ENCODE measurements around the gene KDM4F.
A peak's percentile ranks its signal among the peaks of the same experiment; 100 is the strongest.

The KDM4F gene

DNA sequence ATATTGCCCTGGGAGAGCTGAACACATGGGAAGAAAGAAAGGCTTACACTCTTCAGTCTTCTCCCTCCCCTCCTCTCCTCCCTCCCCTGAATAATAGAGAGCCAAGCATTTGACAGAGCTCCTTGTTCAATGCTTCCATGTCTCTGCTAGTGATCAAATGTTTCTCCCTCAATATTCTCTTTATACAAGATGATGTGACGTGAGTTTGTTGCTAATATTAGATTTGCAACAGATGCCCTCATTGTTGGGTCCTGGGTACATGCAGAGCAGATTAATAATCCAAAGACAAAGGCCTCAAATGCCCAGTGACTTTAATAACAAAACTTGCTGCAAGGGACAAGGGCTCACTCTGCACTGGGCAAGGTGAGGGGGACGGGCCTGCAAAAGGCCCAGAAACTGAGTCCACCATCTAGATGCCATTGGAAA is 33.4 kb downstream of the KDM4F start:
- ATAC-seq (ENCODE audit: low read depth) (no peak), DNase-seq (ENCODE audit: low spot score) (no peak)
- TF ChIP-seq, protein P1, sequence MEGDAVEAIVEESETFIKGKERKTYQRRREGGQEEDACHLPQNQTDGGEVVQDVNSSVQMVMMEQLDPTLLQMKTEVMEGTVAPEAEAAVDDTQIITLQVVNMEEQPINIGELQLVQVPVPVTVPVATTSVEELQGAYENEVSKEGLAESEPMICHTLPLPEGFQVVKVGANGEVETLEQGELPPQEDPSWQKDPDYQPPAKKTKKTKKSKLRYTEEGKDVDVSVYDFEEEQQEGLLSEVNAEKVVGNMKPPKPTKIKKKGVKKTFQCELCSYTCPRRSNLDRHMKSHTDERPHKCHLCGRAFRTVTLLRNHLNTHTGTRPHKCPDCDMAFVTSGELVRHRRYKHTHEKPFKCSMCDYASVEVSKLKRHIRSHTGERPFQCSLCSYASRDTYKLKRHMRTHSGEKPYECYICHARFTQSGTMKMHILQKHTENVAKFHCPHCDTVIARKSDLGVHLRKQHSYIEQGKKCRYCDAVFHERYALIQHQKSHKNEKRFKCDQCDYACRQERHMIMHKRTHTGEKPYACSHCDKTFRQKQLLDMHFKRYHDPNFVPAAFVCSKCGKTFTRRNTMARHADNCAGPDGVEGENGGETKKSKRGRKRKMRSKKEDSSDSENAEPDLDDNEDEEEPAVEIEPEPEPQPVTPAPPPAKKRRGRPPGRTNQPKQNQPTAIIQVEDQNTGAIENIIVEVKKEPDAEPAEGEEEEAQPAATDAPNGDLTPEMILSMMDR (IDR thresholded peaks at IDR 0.05; ENCODE audit: poor library complexity, severe bottlenecking) = no peak
- no peaks in the 10 kb centered on the region for H3K36me3 ChIP-seq (ENCODE audit: low read depth)
- H3K4me3 ChIP-seq (ENCODE audit: severe bottlenecking) = no peak overlapping the region
- H3K9me3 ChIP-seq (ENCODE audit: severe bottlenecking) = no peaks in the 10 kb centered on the region
- no peaks in the 10 kb centered on the region for H3K27me3 ChIP-seq (ENCODE audit: insufficient read depth, poor library complexity, severe bottlenecking)
- H3K27ac ChIP-seq (ENCODE audit: poor library complexity, severe bottlenecking) = no peak overlapping the region
- peaks cover 14% of the 10 kb centered on the region for H3K4me1 ChIP-seq (ENCODE audit: insufficient read depth, poor library complexity, severe bottlenecking)

DNA sequence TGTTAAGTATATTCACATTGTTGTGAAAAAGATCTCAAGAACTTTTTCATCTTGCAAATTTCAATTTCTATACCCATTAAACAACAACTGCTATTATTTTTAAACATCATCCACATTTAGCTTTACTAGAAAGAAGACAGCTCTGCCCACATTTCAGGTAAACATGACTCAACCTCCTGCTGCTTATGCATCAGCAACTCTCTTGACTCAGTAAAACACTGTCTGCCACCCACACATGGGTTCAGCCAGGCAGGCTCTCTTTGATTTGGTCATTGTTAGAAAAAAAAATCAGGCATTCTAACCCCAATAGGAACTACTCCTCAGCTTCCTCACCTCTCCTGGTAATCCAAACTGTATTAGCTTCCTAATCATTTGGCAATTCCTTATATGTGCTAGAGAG is 35.3 kb downstream of the KDM4F start:
- H3K4me3 ChIP-seq (ENCODE audit: severe bottlenecking) = no peak overlapping the region
- no peaks in the 10 kb centered on the region for H3K9me3 ChIP-seq (ENCODE audit: severe bottlenecking)
- no peaks in the 10 kb centered on the region for H3K27me3 ChIP-seq (ENCODE audit: insufficient read depth, poor library complexity, severe bottlenecking)
- no peak for DNase-seq (ENCODE audit: low spot score)
- H3K27ac ChIP-seq (ENCODE audit: poor library complexity, severe bottlenecking) = no peak overlapping the region
- H3K4me1 ChIP-seq (ENCODE audit: insufficient read depth, poor library complexity, severe bottlenecking) = peaks cover 14% of the 10 kb centered on the region
- TF ChIP-seq, protein P1 (IDR thresholded peaks at IDR 0.05; ENCODE audit: poor library complexity, severe bottlenecking) = no peak
- ATAC-seq (ENCODE audit: low read depth) = peak; percentile 92
- no peaks in the 10 kb centered on the region for H3K36me3 ChIP-seq (ENCODE audit: low read depth)

DNA sequence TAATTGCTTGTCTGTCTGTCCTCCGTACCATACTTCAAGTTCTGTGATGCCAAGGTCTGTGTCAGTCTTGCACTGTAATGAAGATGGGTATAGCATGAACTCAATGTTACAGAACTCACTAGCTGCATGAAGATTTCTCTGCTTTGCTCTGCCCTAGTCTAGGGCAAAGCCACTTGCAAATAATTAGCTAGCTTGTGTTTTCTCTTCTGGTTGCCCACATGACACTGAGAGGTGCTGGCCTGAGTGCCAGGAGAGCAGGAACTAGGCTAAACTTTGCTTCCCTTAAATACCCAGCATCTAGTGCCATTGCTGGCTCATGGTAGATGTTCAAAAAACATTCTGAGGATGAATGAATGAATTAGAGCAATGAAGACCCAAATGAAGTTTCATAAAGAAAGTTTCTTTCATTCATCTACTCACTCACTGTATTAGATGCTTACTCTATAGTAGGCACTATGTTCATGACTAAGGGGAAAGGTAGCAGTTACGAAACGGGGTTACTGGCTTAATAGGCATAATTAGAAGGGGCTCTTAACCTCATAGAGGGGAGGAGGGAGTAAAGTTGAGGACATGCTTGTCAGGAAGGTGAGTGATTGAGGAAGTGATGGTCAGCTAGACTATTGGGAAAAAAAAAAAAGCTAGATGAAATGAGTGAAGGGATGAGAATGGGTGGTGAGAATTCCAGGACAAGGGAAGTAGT is 36.0 kb downstream of the KDM4F start:
- Histone ChIP-seq H3K36me3 (ENCODE audit: low read depth) (no peaks in the 10 kb centered on the region), H3K27me3 (ENCODE audit: insufficient read depth, poor library complexity, severe bottlenecking) (no peaks in the 10 kb centered on the region), H3K4me3 (ENCODE audit: severe bottlenecking) (no peak overlapping the region), H3K9me3 (ENCODE audit: severe bottlenecking) (no peaks in the 10 kb centered on the region), H3K4me1 (ENCODE audit: insufficient read depth, poor library complexity, severe bottlenecking) (peaks cover 14% of the 10 kb centered on the region), H3K27ac (ENCODE audit: poor library complexity, severe bottlenecking) (no peak overlapping the region)
- TF ChIP-seq, protein P1 (IDR thresholded peaks at IDR 0.05; ENCODE audit: poor library complexity, severe bottlenecking) = no peak
- ATAC-seq (ENCODE audit: low read depth) (no peak), DNase-seq (ENCODE audit: low spot score) (no peak)

DNA sequence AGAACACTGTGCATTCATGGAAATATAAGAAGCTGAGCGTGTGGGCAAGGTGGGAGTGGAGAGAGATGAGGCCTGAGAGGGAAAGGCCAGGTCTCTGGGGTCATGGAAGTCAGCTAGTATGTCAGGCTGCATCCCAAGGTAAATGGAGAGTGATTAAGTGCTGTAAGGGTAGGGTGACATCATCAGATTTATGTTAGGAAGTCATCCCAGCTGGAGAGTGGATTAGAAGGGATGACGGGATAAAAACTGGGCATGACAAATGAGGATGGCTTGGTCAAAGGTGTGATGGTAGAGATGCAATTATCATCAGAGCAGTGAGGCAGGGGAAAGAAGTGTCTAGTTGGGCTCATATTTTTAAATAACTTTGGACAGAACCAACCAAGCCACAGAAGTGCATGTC is 36.9 kb downstream of the KDM4F start:
- Histone ChIP-seq H3K9me3 (ENCODE audit: severe bottlenecking) (no peaks in the 10 kb centered on the region), H3K36me3 (ENCODE audit: low read depth) (no peaks in the 10 kb centered on the region), H3K4me3 (ENCODE audit: severe bottlenecking) (no peak overlapping the region), H3K27me3 (ENCODE audit: insufficient read depth, poor library complexity, severe bottlenecking) (no peaks in the 10 kb centered on the region), H3K4me1 (ENCODE audit: insufficient read depth, poor library complexity, severe bottlenecking) (peaks cover 14% of the 10 kb centered on the region), H3K27ac (ENCODE audit: poor library complexity, severe bottlenecking) (no peak overlapping the region)
- no peak for DNase-seq (ENCODE audit: low spot score)
- no peak for ATAC-seq (ENCODE audit: low read depth)
- TF ChIP-seq, protein P1 (IDR thresholded peaks at IDR 0.05; ENCODE audit: poor library complexity, severe bottlenecking) = no peak

DNA sequence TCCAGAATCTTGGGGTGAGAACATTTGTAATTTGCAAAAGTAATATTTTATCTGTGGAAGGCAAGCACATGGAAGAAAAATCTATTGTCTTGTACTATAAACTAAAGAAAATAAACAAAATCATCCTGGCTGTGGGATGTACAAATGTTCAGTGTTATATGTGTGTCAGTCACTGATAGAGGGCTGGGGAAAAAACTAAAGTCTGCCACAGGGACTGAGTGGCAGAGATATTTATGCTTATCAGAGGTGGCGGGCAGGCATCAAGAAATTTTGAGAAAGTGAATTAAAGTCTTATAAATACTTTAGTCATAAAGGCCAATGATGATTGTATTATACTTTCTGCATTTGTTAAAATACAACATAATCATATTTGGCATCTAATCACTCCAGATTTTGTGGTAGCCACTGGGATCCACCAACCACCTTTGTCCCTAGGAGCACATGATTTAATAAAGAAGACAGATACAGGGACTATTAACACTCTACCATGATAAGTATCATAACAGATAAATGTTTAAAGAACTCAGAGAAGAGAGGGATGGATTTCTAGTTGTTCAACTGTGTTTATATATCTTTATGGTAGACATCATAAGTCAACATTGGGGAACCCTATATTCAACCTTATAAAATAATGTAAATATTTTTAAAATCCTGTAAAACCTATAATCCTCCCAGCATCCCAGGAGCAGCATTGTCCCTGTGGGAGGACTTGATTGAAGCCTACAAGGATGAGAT is 37.8 kb downstream of the KDM4F start:
- Histone ChIP-seq H3K9me3 (ENCODE audit: severe bottlenecking) (no peaks in the 10 kb centered on the region), H3K36me3 (ENCODE audit: low read depth) (no peaks in the 10 kb centered on the region), H3K4me3 (ENCODE audit: severe bottlenecking) (no peak overlapping the region), H3K4me1 (ENCODE audit: insufficient read depth, poor library complexity, severe bottlenecking) (peaks cover 10% of the 10 kb centered on the region), H3K27ac (ENCODE audit: poor library complexity, severe bottlenecking) (no peak overlapping the region), H3K27me3 (ENCODE audit: insufficient read depth, poor library complexity, severe bottlenecking) (no peaks in the 10 kb centered on the region)
- TF ChIP-seq, protein P1 (IDR thresholded peaks at IDR 0.05; ENCODE audit: poor library complexity, severe bottlenecking) = no peak
- DNase-seq (ENCODE audit: low spot score) = no peak
- no peak for ATAC-seq (ENCODE audit: low read depth)
